Activated CD4-positive, CD25-positive, alpha-beta regulatory T cell (primary cell): ENCODE measurements around the gene TMEM239.
"Not testable (repeated sequence)": the region's sequence is repeated elsewhere in the genome, so short reads cannot be mapped to it uniquely, and the experiment has no call there.

Source experiments
- DNase-seq, 4 experiments: peaks; one replicate each; lab custom pipeline; 2025; lab: John Stamatoyannopoulos, UW

Gene TMEM239

DNA sequence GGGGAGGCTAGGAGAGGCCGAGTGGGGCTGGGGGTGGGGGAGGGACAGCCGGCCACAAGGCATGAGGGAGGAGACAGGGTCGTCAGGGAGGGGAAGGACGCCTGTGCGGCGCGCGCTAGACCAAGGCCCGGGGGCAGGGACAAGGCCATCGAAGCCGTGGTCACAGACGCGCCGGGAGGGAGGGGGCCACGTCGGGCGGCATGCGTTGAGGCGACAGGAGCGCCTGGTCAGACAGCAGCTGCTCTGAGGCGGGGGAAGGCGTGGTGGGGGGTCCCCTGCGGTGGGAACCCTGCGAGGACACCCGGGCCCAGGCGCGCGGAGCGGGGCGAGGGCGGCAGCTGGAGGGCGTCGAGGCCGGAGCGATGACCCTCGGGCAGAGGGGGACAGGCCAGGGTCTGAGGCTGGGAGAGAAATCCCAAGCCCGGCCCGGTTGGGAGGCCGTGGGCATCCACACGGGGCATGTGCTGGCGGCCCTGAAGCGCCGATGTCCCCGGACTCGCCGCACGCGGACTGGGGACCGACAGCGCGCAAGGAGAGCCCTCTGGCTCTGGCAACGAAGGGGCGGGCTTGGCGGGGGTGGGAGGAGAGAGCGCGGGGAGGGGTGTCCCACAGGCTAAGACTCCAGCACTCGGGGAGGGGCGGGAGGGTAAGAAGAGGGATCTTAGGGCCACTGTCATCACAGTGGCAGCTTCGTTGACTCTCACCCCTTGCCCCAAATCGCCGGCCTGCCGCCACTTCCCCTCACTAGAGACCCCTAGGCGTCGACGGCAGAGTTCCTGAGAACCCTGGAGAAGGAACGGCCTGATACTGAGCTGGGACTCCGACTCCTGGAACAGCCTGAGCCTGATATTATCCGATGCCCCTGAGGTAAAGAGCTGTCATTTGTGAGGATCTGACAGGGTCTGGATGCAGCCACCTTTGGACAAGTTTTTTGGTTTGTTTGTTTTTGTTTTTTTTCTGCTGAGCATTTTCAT is 5.0 kb downstream of the TMEM239 start:
- DNase-seq = no peak

DNA sequence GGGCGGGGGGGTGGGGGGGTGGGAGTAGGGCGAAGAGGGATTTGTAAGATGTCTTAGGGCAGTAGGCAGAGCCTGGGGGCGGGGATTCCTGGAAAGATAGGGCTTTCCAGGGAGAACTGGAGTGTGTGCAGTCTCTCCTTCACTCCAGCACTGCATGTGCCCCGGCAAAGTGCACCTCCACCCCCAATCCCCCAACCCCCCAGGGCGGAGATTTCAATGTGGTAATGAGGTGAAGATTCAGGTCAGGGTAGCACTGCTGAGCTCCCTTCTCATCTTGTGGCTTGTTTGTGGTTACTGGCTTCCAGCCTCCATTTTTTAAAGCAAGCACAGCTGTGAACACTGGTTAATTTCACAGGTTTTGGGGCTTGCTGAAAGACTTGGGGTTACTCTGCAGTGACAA is 5.9 kb downstream of the TMEM239 start:
- no peak for DNase-seq

- no peak for DNase-seq
These were observed 9.6 kb downstream of the TMEM239 start for GRCh38 chr20:2825761-2826160.

DNA sequence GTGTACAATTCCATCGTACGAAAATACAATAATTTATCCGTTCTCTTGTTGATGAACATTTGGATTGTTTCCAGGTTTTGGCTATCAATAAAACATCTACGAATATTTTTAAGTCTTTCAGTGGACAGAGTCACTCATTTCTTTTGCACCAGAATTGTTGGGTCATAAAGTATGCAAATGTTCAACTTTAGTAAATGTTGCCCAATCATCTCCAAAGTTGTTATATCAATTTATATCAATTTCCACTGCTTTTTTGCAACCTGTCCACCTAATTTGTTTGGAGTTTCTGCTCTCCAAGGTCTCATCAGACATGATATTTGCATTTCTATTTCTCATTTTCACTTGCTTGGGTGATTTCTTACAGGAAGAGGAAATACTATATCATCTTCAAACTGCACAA is 10.5 kb downstream of the TMEM239 start:
- no peak for DNase-seq

DNA sequence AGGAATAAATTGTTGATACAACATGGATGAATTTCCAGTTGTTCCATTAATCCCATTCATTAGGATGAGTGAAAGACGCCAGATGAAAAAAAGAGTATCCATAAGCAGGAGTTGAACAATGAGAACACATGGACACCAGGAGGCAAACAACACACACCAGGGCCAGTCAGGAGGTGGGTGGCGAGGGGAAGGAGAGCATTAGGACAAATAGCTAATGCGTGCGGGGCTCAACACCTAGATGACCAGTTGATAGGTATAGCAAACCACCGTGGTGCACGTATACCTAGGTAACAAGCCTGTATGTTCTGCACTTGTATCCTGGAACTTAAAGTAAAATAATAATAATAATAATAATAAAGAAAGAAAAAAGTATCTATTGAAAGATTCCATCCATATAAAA is 13.2 kb downstream of the TMEM239 start:
- DNase-seq = no peak

DNA sequence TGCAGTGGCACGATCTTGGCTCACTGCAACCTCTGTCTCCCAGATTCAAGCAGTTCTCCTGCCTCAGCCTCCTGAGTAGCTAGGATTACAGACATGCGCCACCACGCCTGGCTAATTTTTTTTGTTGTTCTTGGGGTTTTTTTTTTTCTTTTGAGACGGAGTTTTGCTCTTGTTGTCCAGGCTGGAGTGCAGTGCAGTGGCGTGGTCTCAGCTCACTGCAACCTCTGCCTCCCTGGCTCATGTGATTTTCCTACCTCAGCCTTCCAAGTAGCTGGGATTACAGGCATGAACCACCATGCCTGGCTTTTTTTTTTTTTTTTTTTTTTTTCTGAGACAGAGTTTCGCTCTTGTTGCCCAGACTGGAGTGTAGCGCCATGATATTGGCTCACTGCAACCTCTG is 15.0 kb downstream of the TMEM239 start:
- DNase-seq = not testable (repeated sequence)

GRCh38 chr20:2833761-2834160 is 17.6 kb downstream of the TMEM239 start:
- DNase-seq = no peak

DNA sequence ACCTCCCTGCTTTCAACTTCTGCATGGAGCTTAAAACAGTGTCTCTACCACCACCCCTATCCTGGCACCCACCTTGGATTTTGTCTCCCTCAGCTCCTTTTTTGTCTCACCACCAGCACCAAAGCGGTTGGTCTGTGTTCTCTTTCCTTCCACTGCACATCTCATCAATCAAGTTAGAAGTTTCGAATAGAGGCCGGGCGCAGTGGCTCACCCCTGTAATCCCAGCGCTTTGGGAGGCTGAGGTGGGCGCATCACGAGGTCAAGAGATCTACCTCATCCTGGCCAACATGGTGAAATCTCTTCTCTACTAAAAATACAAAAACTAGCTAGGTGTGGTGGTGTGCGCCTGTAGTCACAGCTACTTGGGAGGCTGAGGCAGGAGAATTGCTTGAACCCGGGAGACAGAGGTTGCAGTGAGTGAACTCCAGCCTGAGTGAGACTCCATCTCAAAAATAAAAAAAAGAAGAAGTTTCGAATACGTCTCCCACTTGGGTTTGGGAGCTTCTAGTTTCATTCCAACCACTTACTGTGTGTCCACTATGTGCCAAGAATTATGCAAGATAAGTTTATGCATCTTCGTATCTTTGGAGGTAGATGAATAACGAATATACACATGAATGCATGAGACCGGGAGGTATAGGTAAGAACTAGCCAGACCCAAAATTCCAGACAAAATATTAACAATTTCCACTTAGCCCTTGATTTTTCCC is 18.4 kb downstream of the TMEM239 start:
- no peak for DNase-seq

- no peak for DNase-seq
These were observed 19.2 kb downstream of the TMEM239 start for GRCh38 chr20:2835331-2835796.

GRCh38 chr20:2836035-2836434 is 19.9 kb downstream of the TMEM239 start:
- DNase-seq = no peak

DNA sequence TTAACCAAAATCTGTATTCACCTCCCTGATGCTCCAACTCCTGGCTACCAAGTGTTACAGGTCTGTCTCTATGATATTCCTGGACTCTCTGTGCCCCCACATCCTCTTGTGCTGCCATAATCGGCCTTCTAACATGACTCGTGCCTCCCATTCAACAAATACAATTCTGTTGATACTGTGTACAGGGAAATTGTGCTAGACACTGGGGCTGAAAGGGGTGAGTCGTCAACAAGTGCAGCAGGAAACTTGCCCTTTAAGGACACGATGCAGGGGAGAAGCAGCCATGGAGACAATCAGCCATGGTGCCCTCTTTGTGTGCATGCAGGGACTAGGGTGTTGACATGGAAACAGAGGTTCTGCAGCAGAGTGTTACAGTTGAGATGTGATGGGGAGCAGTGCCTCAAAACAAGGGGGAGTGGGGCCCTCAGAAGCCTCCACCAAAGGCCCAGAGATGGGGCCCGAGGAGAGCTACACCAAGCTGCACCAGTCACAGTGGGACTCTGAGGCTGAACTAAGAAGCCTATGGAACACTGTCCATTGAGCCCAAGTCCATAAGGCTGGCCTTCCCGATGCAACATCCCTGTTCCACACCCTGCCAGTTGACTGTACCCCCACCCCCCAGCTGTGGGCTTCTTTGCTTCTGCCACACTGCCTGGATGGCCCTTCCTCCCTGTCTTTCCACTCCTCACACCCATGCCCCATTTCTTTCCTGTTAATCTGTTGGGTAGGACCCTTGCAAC is 21.2 kb downstream of the TMEM239 start:
- no peak for DNase-seq

GRCh38 chr20:2838170-2838797 is 22.1 kb downstream of the TMEM239 start:
- DNase-seq = no peak

DNA sequence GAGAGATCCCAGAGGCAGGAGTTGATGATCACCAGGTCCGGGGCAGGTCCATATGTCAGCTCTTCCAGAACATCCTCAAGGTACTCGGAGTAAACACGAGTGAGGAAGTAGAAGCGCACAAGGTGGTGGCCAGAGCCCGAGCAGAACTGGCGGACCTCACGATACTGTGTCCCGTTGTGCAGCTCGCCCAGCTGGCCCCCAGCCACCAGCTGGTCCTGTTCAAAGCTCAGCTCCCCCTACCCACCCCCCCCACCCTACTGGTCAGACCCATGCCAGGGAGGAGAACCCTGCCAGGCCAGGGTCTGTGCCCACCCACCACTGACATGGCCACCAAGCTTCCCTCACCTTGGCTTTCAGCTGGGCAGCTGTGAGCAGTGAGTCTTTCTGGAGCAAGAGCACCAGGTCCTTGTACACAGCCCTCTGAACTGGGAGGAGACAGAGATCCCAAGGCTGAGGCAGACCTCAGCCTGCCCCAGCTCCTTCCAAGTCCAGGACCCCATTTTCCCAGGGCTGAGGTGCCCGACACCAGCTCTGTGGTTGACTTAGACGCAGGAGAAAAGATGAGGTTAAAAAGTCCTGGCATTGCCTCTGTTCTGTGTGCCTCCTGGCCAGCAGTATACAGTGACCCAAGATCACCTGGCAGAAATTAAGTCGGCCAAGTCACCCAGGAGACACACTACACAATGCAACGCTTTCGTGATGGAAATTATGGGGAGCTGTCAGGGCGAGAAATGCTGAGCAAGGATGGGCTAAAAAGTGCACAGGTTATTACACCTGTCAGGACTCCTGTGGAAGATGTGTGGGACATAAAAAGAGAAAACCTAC is 22.9 kb downstream of the TMEM239 start:
- no peak for DNase-seq

GRCh38 chr20:2839732-2840137 is 23.6 kb downstream of the TMEM239 start:
- no peak for DNase-seq

- DNase-seq = peak; percentile 63 to 84 (median 78)
These were observed 24.2 kb downstream of the TMEM239 start, which contains the start of the genes PCED1A and VPS16 for GRCh38 chr20:2840138-2840966. Gene PCED1A, minus strand, starts transcription at chr20:2840655. Its CDS starts 743 bp downstream, at chr20:2839912. Gene VPS16, plus strand, starts transcription at chr20:2840745. Its CDS starts 30 bp downstream, at chr20:2840775.

DNA sequence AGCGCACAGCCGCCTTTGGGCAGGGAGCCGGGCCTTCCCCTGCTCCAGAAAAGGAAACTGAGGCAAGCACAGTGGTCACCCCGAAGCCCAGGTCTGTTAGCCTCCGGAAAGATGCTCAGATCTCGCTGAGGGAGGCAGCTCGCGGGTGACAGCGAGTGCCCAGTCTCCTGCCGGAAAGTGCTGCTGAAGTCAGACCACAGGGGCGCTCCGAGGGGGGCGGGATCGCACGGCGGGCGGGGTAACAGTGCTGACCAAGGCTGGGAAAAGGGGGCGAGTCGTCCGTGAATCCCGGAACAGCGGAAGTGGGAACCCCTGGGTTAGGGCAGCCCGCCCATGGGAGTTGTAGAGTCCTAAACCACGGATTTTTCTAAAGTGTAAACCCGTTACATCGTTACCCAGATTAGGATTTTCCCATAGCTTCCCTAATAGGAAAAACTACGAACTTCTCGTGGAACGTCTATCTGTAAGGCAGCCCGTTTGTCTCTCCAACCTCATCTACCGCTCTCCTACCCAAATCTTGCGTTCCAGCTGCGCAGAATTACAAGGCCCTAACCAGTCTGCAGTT is 24.9 kb downstream of the TMEM239 start:
- no peak for DNase-seq

DNA sequence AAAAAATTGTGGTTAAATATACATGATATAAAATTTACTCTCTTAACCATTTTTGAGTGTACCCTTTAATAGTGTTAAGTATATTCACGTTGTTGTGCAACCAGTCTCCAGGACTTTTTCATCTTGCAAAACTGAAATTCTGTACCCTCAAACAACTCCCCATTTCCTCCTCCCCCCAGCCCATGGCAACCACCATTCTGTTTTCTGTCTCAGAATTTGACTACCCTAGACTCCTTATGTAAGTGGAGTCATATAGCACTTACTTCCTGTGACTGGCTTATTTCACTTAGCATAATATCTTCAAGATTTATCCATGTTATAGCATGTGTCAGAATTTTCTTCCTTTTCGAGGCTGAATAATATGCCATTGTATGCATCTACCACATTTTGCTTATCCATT is 29.4 kb downstream of the TMEM239 start:
- DNase-seq = no peak

DNA sequence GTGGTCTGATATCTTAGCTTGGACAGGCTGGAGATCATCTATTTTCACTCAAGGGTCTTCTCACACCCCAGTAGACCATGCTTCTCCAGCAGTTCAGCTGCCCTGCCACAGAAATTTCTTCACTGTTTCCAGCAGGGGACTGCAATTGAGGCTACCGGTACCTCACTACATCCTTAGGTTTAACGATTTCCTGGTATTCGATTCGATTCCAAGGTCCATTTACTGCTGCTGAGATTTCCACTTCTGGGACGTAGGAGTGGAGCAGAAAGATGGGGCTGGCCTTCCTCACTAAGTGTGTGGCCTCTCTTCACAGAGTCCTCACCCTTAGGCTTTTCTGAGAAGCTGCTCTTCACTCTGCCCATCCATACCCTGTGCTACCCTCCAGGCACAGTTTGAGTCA is 30.5 kb downstream of the TMEM239 start:
- DNase-seq = no peak

- no peak for DNase-seq
These were observed 31.6 kb downstream of the TMEM239 start for GRCh38 chr20:2847802-2848201.
